ENCODE measurements around the gene KLK4. TPM values are rescaled to one million over a fixed set of nuclear protein-coding genes. Genes with fewer than 3 reads are reported as not detected.

The KLK4 gene
- total and polyA plus RNA-seq, 2 of the 13 experiments (the other 11 are each of a cell fraction or from before 2014, with no cell fraction given) = not detected

DNA sequence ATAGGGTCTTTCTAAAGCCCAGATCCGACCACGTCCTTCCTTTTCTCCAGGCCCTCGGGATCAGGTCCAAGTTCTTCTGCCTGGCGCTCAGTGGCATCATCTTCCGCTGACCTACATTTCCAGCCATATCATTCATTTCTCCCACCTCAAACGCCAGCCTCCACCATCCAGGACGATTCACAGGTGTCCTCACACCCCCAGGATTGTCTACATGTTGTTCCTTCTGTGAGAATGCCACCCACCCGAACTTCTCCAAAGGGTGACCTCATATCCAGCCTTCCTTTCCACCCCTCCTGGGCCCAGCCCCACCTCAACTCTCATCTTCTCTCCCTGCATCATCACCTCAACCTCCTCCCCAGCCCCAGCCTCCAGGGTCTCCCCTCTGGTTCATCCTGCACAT is 46.4 kb upstream of the KLK4 start:
- intact Hi-C loops (cut with micrococcal nuclease; ENCODE audit: unreplicated experiment) (no loop called here), in situ Hi-C loops (cut with HindIII; ENCODE audit: extremely low pct_ligation_motif_present, low pct_unique_long_range_greater_than_20kb) (no loop called here)
- no peak overlapping the region for H3K27ac ChIP-seq (ENCODE audit: extremely low read length, insufficient read depth, low read length)
- FAIRE-seq = no peak
- BruUV-seq (replicated peaks) = no TSS peak
- no peak overlapping the region for H3K9ac ChIP-seq (ENCODE audit: insufficient read depth, low read depth, low read length)
- WGBS (ENCODE audit: low lambda C conversion rate) = 8% methylated on average over 8 of the region's 8 CpGs
- peaks cover 0 to 12% of the 10 kb centered on the region in 2 experiments; a peak in 1 of 5 replicates for H3K27me3 ChIP-seq (ENCODE audit: control insufficient read depth in 1 of 2, insufficient read depth in 2 of 2, low read length in 2 of 2)
- no peaks in the 10 kb centered on the region for H3K4me1 ChIP-seq (ENCODE audit: insufficient read depth, low read length)
- TF ChIP-seq, protein P1, sequence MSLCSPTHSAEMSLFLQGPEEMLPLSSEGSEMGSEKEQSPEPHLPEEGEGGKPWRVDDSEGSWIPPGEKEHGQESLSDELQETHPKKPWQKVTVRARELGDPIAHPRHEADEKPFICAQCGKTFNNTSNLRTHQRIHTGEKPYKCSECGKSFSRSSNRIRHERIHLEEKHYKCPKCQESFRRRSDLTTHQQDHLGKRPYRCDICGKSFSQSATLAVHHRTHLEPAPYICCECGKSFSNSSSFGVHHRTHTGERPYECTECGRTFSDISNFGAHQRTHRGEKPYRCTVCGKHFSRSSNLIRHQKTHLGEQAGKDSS (CRISPR knock-in tag; IDR thresholded peaks at IDR 0.05; ENCODE audit: borderline replicate concordance, low read depth) = no peak
- TF ChIP-seq SP5 (CRISPR knock-in tag; IDR thresholded peaks at IDR 0.05; ENCODE audit: borderline replicate concordance, low read depth) (no peak), KDM3A (CRISPR knock-in tag; IDR thresholded peaks at IDR 0.05; ENCODE audit: low read depth) (no peak), ZNF180 (CRISPR knock-in tag; IDR thresholded peaks at IDR 0.05; ENCODE audit: borderline replicate concordance, low read depth) (no peak), ZNF264 (CRISPR knock-in tag; IDR thresholded peaks at IDR 0.05) (no peak), MEIS2 (CRISPR knock-in tag; IDR thresholded peaks at IDR 0.05) (no peak), RBM39 (IDR thresholded peaks at IDR 0.05; ENCODE audit: low read depth, low read length, poor library complexity, severe bottlenecking) (no peak), NR2F1 (CRISPR knock-in tag; IDR thresholded peaks at IDR 0.05) (no peak), ZBTB42 (CRISPR knock-in tag; IDR thresholded peaks at IDR 0.05) (no peak)
- TF ChIP-seq, protein P2, sequence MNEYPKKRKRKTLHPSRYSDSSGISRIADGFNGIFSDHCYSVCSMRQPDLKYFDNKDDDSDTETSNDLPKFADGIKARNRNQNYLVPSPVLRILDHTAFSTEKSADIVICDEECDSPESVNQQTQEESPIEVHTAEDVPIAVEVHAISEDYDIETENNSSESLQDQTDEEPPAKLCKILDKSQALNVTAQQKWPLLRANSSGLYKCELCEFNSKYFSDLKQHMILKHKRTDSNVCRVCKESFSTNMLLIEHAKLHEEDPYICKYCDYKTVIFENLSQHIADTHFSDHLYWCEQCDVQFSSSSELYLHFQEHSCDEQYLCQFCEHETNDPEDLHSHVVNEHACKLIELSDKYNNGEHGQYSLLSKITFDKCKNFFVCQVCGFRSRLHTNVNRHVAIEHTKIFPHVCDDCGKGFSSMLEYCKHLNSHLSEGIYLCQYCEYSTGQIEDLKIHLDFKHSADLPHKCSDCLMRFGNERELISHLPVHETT (CRISPR knock-in tag; conservative IDR thresholded peaks at IDR 0.05) = no peak
- TF ChIP-seq, protein P3, sequence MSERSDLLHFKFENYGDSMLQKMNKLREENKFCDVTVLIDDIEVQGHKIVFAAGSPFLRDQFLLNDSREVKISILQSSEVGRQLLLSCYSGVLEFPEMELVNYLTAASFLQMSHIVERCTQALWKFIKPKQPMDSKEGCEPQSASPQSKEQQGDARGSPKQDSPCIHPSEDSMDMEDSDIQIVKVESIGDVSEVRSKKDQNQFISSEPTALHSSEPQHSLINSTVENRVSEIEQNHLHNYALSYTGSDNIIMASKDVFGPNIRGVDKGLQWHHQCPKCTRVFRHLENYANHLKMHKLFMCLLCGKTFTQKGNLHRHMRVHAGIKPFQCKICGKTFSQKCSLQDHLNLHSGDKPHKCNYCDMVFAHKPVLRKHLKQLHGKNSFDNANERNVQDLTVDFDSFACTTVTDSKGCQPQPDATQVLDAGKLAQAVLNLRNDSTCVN (CRISPR knock-in tag; IDR thresholded peaks at IDR 0.05; ENCODE audit: borderline replicate concordance) = no peak
- no peaks in the 10 kb centered on the region for H4K20me1 ChIP-seq (ENCODE audit: insufficient read depth, low read length)
- no peak for ATAC-seq
- POLR2A ChIA-PET = no interaction called here
- CTCF ChIA-PET (ENCODE audit: low intra/inter-chr PET ratio, low total read pairs) = no interaction called here
- H3K9me3 ChIP-seq (ENCODE audit: low read length) = no peaks in the 10 kb centered on the region
- no peaks in the 10 kb centered on the region for H3K36me3 ChIP-seq (replicated peaks in 1 of 2; ENCODE audit: control insufficient read depth in 1 of 2, insufficient read depth in 2 of 2, low read length in 2 of 2)
- no peak overlapping the region for H3K4me2 ChIP-seq (ENCODE audit: low read depth, low read length)
- no peaks in the 10 kb centered on the region for H3K79me2 ChIP-seq (ENCODE audit: insufficient read depth, low read length)
- no peak for DNase-seq (ENCODE audit: low spot score)
- H2AFZ ChIP-seq (ENCODE audit: low read length) = no peak overlapping the region
- H3K4me3 ChIP-seq (replicated peaks in 1 of 3; ENCODE audit: insufficient read depth in 1 of 3, low read depth in 2 of 3, low read length in 3 of 3) = no peak overlapping the region
